C4-2B (cell line): ENCODE results near the gene PRSS27.

Experiments
- H3K27ac ChIP-seq: fragments of 450-650 bp; 2 replicates; pipeline ENCODE4 v1.5.1; 2017
- CTCF ChIP-seq: fragments of 450-650 bp; conservative IDR thresholded peaks from 2 replicates; pipeline ENCODE4 v1.5.1; 2017; ENCODE audit warnings: mild to moderate bottlenecking
- ZFX ChIP-seq: fragments of 450-650 bp; IDR thresholded peaks from 2 replicates; pipeline ENCODE4 v1.6.1; 2017

The PRSS27 gene

GRCh38 chr16:2663553-2664546 is 56.2 kb downstream of the PRSS27 start:
- no peak for TF ChIP-seq CTCF
- TF ChIP-seq ZFX: no peak
- peak overlapping the region; percentile 27; the same call in 1 of the 2 replicates for H3K27ac ChIP-seq
